GM23338 (cell line): ENCODE measurements around the gene SPP1. TPM values are rescaled to one million over a fixed set of nuclear protein-coding genes. Genes with fewer than 3 reads are reported as not detected.

Source experiments
- ATAC-seq: fragments of 200-7000 bp; cut with Tn5 transposase; 3 replicates; pipeline ENCODE4 v1.9.1; 2020
- DNase-seq: peaks from one replicate; pipeline ENCODE4 v3.0.0-alpha.2; 2015; ENCODE audit warnings: low spot score
- H2AFZ ChIP-seq: fragments of 200-600 bp; sonication (generic); 2 replicates; pipeline ENCODE4 v1.8.0; 2016; ENCODE audit warnings: antibody characterized with exemption, mild to moderate bottlenecking, moderate library complexity
- H3F3A ChIP-seq: fragments of 200-600 bp; sonication (generic); replicated peaks from 2 replicates; pipeline ENCODE4 v1.8.0; 2017; ENCODE audit warnings: antibody characterized with exemption, mixed run types, low read depth
- H3K27ac ChIP-seq: fragments of 200-600 bp; sonication (generic); 2 replicates; pipeline ENCODE4 v1.6.1; 2016; ENCODE audit warnings: low read depth
- H3K27me3 ChIP-seq: fragments of 200-600 bp; sonication (generic); 2 replicates; pipeline ENCODE4 v1.8.0; 2016; ENCODE audit warnings: mild to moderate bottlenecking, mixed run types, moderate library complexity; ENCODE audit not compliant: insufficient read depth
- H3K36me3 ChIP-seq: fragments of 200-600 bp; sonication (generic); 2 replicates; pipeline ENCODE4 v1.8.0; 2016; ENCODE audit warnings: mild to moderate bottlenecking; ENCODE audit not compliant: insufficient read depth
- H3K4me1 ChIP-seq: fragments of 200-600 bp; sonication (generic); 2 replicates; pipeline ENCODE4 v1.8.0; 2016; ENCODE audit warnings: mild to moderate bottlenecking, moderate library complexity; ENCODE audit not compliant: insufficient read depth
- H3K4me2 ChIP-seq: fragments of 200-600 bp; sonication (generic); 2 replicates; pipeline ENCODE4 v1.7.1; 2017; ENCODE audit warnings: mixed run types
- H3K4me3 ChIP-seq: fragments of 200-600 bp; sonication (generic); 2 replicates; pipeline ENCODE4 v1.6.1; 2016; ENCODE audit warnings: mixed run types
- H3K79me2 ChIP-seq: fragments of 200-600 bp; sonication (generic); replicated peaks from 2 replicates; pipeline ENCODE4 v1.8.0; 2017; ENCODE audit warnings: mild to moderate bottlenecking; ENCODE audit not compliant: insufficient read depth
- H3K9me2 ChIP-seq: fragments of 200-600 bp; sonication (generic); 2 replicates; pipeline ENCODE4 v1.8.0; 2017; ENCODE audit not compliant: insufficient read depth
- H4K20me1 ChIP-seq: fragments of 200-600 bp; sonication (generic); replicated peaks from 2 replicates; pipeline ENCODE4 v1.8.0; 2017; ENCODE audit warnings: mild to moderate bottlenecking; ENCODE audit not compliant: insufficient read depth
- H3K27ac Mint-ChIP-seq: 2 replicates; pipeline ENCODE4 v1.8.0; 2020; ENCODE audit warnings: inconsistent platforms, mild to moderate bottlenecking, moderate library complexity, mixed read lengths
- H3K27me3 Mint-ChIP-seq: 3 replicates; pipeline ENCODE4 v1.8.0; 2022; ENCODE audit warnings: low read depth, mild to moderate bottlenecking, moderate library complexity, mixed read lengths, inconsistent platforms; ENCODE audit not compliant: insufficient read depth, poor library complexity
- H3K36me3 Mint-ChIP-seq: 3 replicates; pipeline ENCODE4 v1.8.0; 2021; ENCODE audit warnings: low read depth, mild to moderate bottlenecking, inconsistent platforms, moderate library complexity, mixed read lengths
- H3K4me1 Mint-ChIP-seq: 3 replicates; pipeline ENCODE4 v1.8.0; 2020; ENCODE audit warnings: mild to moderate bottlenecking, inconsistent platforms, mixed read lengths
- H3K4me3 Mint-ChIP-seq: 3 replicates; pipeline ENCODE4 v1.8.0; 2021; ENCODE audit warnings: moderate library complexity, mild to moderate bottlenecking, inconsistent platforms, mixed read lengths
- H3K9me3 Mint-ChIP-seq: 3 replicates; pipeline ENCODE4 v1.8.0; 2020; ENCODE audit warnings: moderate library complexity, mild to moderate bottlenecking, inconsistent platforms, mixed read lengths
- CREB1 ChIP-seq: fragments of 250-450 bp; sonication (Bioruptor Pico); IDR thresholded peaks from 2 replicates; pipeline ENCODE4 v1.5.0; 2020; ENCODE audit warnings: low read depth, mild to moderate bottlenecking, moderate library complexity
- EZH2 ChIP-seq: fragments of 200-600 bp; sonication (generic); IDR thresholded peaks from one replicate; pipeline ENCODE4 v1.8.0; 2017; ENCODE audit warnings: antibody characterized with exemption, mild to moderate bottlenecking, low read depth; ENCODE audit not compliant: unreplicated experiment
- EZH2phosphoT487 ChIP-seq: fragments of 200-600 bp; sonication (generic); IDR thresholded peaks from one replicate; pipeline ENCODE4 v1.8.1; 2018; ENCODE audit warnings: antibody characterized with exemption; ENCODE audit not compliant: unreplicated experiment
- JUNB ChIP-seq: IDR thresholded peaks from one replicate; pipeline ENCODE4 v1.6.1; 2016; ENCODE audit warnings: antibody characterized with exemption; ENCODE audit not compliant: unreplicated experiment
- NANOG ChIP-seq: IDR thresholded peaks from 2 replicates; pipeline ENCODE4 v1.6.1; 2016; ENCODE audit warnings: antibody characterized with exemption, borderline replicate concordance
- POLR2AphosphoS5 ChIP-seq: IDR thresholded peaks from 2 replicates; pipeline ENCODE4 v1.6.1; 2016; ENCODE audit warnings: antibody characterized with exemption, low read depth
- REST ChIP-seq: IDR thresholded peaks from one replicate; pipeline ENCODE4 v1.6.1; 2018; ENCODE audit warnings: antibody characterized with exemption; ENCODE audit not compliant: unreplicated experiment
- STAT1 ChIP-seq: IDR thresholded peaks from one replicate; pipeline ENCODE4 v1.6.1; 2016; ENCODE audit warnings: antibody characterized with exemption; ENCODE audit not compliant: unreplicated experiment
- ZNF114 ChIP-seq: fragments of 250-450 bp; sonication (Bioruptor Pico); IDR thresholded peaks from 2 replicates; pipeline ENCODE4 v1.5.0; 2020; ENCODE audit warnings: mild to moderate bottlenecking, moderate library complexity
- ZNF331 ChIP-seq: fragments of 250-450 bp; sonication (Bioruptor Pico); IDR thresholded peaks from 2 replicates; pipeline ENCODE4 v1.5.0; 2020; ENCODE audit warnings: low read depth, mild to moderate bottlenecking, moderate library complexity
- ZNF462 ChIP-seq: fragments of 250-450 bp; sonication (Bioruptor Pico); IDR thresholded peaks from 2 replicates; pipeline ENCODE4 v1.5.0; 2020; ENCODE audit warnings: mild to moderate bottlenecking, moderate library complexity
- polyA plus RNA-seq: library from polyadenylated mRNA; unstranded; fragments of >200 nt; fragmentation: Nextera tagmentation; extraction: Ambion mirVana; gene quantifications from 2 replicates; pipeline ENCODE4 v1.2.1, GENCODE V29; 2016
- total RNA-seq: library from RNA; depleted of rRNA; stranded (reverse); fragments of >200 nt; shearing (Covaris generic); gene quantifications from 2 replicates; pipeline ENCODE4 v1.2.3, GENCODE V29; 2014
- TF ChIP-seq, protein P1 (sequence below), 2 experiments: fragments of 200-600 bp in 1 of 2; sonication (generic) in 1 of 2; conservative IDR thresholded peaks; 2 replicates each; pipeline versions ENCODE4 v1.5.1 to v1.6.1; 2016 to 2017; ENCODE audit warnings: antibody characterized with exemption in 2 of 2, low read depth in 2 of 2, mild to moderate bottlenecking in 2 of 2, moderate library complexity in 1 of 2
- TF ChIP-seq, protein P2 (sequence below): IDR thresholded peaks from 2 replicates; pipeline ENCODE4 v1.6.1; 2016; ENCODE audit warnings: antibody characterized with exemption

The SPP1 gene
- total and polyA plus RNA-seq, 2 experiments from 2014 or later, result 41.3 to 51.3 TPM

DNA sequence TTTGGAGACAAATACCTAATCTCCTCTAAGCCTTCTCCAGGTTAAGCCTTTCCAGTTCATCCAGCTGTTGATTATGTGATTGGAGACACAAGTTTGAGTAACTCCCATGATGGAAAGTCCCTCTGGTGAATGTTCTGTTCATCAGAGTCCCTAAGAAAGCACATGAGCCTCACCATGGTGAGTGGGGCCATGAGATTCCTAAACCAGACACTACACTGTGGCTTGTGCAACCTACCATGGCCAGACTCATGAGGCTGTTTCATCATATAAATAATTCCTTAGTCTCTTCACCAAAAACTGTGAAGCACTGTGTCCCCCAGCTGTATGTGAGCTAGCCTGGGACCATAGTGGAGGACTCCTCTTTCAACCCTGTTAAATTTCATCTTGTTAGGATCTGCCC is 46.3 kb downstream of the SPP1 start:
- H3K36me3 Mint-ChIP-seq, result peaks cover 57% of the 10 kb centered on the region
- TF ChIP-seq EZH2phosphoT487 (no peak), POLR2AphosphoS5 (no peak), NANOG (no peak), STAT1 (no peak), CREB1 (no peak), REST (no peak), EZH2 (no peak), ZNF114 (CRISPR knock-in tag) (no peak), JUNB (no peak), ZNF331 (CRISPR knock-in tag) (no peak), ZNF462 (CRISPR knock-in tag) (no peak)
- TF ChIP-seq, protein P1, sequence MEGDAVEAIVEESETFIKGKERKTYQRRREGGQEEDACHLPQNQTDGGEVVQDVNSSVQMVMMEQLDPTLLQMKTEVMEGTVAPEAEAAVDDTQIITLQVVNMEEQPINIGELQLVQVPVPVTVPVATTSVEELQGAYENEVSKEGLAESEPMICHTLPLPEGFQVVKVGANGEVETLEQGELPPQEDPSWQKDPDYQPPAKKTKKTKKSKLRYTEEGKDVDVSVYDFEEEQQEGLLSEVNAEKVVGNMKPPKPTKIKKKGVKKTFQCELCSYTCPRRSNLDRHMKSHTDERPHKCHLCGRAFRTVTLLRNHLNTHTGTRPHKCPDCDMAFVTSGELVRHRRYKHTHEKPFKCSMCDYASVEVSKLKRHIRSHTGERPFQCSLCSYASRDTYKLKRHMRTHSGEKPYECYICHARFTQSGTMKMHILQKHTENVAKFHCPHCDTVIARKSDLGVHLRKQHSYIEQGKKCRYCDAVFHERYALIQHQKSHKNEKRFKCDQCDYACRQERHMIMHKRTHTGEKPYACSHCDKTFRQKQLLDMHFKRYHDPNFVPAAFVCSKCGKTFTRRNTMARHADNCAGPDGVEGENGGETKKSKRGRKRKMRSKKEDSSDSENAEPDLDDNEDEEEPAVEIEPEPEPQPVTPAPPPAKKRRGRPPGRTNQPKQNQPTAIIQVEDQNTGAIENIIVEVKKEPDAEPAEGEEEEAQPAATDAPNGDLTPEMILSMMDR (conservative IDR thresholded peaks at IDR 0.05; ENCODE audit: low read depth in 2 of 2), result no peak
- TF ChIP-seq, protein P2, sequence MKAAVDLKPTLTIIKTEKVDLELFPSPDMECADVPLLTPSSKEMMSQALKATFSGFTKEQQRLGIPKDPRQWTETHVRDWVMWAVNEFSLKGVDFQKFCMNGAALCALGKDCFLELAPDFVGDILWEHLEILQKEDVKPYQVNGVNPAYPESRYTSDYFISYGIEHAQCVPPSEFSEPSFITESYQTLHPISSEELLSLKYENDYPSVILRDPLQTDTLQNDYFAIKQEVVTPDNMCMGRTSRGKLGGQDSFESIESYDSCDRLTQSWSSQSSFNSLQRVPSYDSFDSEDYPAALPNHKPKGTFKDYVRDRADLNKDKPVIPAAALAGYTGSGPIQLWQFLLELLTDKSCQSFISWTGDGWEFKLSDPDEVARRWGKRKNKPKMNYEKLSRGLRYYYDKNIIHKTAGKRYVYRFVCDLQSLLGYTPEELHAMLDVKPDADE, result no peak
- no peaks in the 10 kb centered on the region for H3K27me3 Mint-ChIP-seq
- Histone ChIP-seq H3K9me2 (no peaks in the 10 kb centered on the region), H2AFZ (no peak overlapping the region), H4K20me1 (peaks cover 12% of the 10 kb centered on the region; the same call in 1 of the 2 replicates), H3K27ac (no peak overlapping the region), H3F3A (no peaks in the 10 kb centered on the region), H3K4me1 (0 out of 2 replicates have a peak, but pooled peaks cover 4% of the 10 kb centered on the region), H3K79me2 (peaks cover 60% of the 10 kb centered on the region), H3K27me3 (no peaks in the 10 kb centered on the region), H3K4me2 (no peak overlapping the region), H3K36me3 (peaks cover 30% of the 10 kb centered on the region), H3K4me3 (no peak overlapping the region)
- no peak overlapping the region for H3K27ac Mint-ChIP-seq
- no peak for ATAC-seq
- no peak for DNase-seq
- peaks cover 28% of the 10 kb centered on the region for H3K9me3 Mint-ChIP-seq
- no peak overlapping the region for H3K4me3 Mint-ChIP-seq
- peaks cover 13% of the 10 kb centered on the region for H3K4me1 Mint-ChIP-seq
